ENCODE results near the gene FILIP1L.
"Not testable (repeated sequence)": the region's sequence is repeated elsewhere in the genome, so short reads cannot be mapped to it uniquely, and the experiment has no call there.

FILIP1L gene

DNA sequence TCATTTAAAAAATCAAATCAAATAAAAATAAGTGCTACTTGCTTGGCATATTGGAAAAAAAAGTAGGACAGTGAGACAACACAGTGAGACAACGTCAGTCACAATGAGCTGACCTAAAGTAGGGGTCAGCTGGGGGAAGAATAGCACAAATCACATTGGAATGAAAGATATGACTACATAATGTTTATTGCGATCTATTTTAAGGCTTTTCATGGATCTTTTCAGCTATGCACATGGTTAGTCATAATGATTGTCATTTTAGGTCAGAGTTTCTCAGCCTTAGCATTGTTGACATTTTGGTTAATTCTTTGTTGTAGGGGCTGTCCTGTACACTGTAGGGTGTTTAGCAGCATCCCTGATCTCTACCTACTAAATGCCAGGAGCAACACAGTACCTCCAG, 252.1 kb downstream of the FILIP1L start:
- DNase-seq = no peak

- no peak for DNase-seq
These were observed 253.1 kb downstream of the FILIP1L start for GRCh38 chr3:99861216-99861615.

DNA sequence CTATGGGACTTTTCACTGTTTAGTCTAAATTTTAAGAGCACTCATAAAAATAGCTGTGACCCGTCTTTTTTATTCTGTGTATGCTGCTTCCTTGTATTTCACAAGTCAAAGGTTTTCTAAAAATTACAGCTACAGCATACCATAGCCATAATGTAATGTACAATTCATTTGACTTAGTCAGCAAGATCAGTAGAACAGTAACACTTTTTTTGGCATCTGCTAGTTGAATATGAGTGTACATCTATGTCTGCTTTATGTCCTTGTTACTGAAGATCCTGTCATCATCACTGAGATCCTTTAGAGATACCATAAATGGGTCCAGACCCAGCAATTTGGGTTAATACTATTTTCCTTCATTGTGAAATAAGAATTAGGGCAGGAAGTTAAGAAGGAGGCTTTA, 254.5 kb downstream of the FILIP1L start:
- no peak for DNase-seq

GRCh38 chr3:99858469-99858868, 255.8 kb downstream of the FILIP1L start:
- no peak for DNase-seq

DNA sequence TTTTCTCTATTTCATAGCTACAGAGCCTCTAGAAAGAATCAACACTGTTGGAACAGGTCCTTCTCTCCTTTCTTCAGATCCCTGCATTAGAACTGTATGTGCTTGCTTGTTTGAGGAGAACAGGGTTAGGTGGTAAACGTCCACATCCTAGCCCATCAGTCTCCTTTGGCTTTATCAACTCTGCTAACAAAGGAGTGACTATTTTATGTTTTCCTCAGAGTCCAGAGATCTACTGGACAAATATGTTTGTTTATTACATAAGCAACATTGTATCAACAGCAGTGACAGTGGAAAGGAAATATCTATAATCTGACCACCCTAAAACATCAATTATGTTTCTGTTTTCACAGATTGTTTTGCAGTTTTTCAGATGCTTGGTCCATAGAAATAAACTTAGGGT, 257.0 kb downstream of the FILIP1L start:
- DNase-seq = no peak

- no peak for DNase-seq
These were observed 257.7 kb downstream of the FILIP1L start for GRCh38 chr3:99856437-99857220.

DNA sequence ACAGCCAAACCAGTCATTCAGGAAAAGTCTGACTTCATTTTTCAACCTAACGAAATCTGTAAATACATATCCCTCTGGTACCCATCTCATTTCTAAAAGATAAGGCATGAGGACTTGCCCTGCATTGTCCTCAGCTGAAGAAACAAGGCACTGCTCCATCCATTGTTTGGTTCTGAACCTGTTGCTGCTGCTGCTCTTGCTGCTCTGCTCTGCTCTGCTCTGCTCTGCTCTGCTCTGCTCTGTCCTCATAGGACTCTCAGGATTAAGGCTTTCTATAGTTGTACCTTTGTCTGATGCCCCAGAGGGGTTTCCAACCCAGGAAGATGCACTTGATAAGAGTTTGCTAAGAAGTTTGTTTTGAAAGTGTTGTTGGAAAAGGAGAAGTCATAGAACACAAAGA, 258.4 kb downstream of the FILIP1L start:
- DNase-seq = no peak

GRCh38 chr3:99854756-99855298, 259.5 kb downstream of the FILIP1L start:
- no peak for DNase-seq

DNA sequence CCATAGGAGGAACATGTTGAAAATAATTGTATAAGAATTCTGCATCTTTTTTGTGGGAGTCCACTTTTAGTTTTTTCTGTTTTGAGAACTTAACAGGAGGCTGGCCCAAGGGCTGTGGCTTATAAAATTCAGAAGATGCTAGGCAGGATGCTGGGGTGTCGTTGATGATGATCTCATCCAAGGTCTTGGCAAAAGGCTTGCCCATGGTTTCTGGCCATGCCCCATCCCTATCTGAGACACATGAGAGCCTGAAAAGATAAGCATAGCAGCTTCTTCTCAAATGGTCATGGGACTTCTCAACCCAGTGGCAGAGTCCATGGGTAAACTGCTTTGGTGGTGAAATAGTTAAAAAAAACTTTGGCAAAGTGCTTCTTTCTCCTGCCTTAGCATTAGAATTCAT, 261.4 kb downstream of the FILIP1L start:
- DNase-seq = no peak

DNA sequence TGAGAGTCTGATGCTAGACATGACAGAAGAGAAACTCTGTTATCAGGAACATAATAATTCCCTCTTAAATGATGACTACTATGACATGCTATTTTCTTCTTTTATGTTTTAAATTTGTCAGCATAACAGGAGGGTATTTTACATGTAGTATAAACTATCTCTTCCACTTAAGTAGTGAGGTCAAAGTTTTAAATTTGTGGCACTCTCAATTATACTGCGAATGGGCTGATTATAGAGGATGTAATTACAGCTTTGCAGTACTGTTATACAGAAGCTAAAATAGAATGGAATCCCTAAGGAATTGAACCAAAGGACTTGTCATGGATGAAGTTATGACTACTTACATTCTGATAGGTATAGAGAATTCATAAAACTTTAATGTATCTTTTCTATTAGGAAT, 262.3 kb downstream of the FILIP1L start:
- DNase-seq = no peak

DNA sequence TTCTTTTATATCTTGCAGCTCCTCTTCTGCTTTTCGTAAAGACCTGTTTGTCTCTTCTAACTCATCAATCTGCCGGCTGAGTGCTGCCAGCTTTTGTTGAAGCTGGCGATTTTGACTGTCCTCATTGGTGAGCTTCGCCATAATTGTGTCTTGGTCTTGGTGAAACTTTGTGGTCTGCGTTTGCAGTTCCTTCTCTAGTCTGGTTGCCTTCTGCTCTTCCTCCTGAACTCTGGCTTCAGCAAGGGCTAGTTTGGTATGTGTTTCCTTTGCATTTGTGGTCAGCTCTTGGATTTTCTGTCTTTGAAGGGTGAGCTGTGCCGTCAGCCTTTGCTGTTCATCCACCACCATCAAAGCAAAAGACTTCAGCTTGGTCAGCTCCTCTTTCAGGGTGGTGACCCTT, 263.7 kb downstream of the FILIP1L start:
- peak in 1 of 2 donors; percentile 6 for DNase-seq

GRCh38 chr3:99848433-99848832, 265.9 kb downstream of the FILIP1L start:
- DNase-seq = no peak

GRCh38 chr3:99846477-99847160, 267.7 kb downstream of the FILIP1L start:
- peak; percentile 67 to 76 for DNase-seq

- no peak for DNase-seq
These were observed 268.3 kb downstream of the FILIP1L start for GRCh38 chr3:99845999-99846398.

GRCh38 chr3:99845331-99845730, 269.0 kb downstream of the FILIP1L start:
- DNase-seq = peak; percentile 56 to 62

GRCh38 chr3:99843590-99844258, 270.6 kb downstream of the FILIP1L start:
- DNase-seq = no peak

- peak; percentile 14 to 48 for DNase-seq
These were observed 271.3 kb downstream of the FILIP1L start for GRCh38 chr3:99842826-99843589.

DNA sequence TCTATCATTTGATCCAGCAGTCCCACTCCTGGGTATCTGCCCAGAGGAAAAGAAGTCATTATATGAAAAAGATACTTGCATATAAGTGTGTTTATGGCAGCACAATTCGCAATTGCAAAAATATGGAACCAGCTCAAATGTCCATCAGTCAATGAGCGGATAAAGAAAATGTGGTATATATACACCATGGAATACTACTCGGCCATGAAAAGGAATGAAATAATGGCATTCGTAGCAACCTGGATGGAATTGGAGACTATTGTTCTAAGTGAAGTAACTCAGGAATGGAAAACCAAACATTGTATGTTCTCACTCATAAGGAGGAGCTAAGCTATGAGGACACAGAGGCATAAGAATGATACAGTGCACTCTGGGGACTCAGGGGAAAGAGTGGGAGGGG, 272.4 kb downstream of the FILIP1L start:
- not testable (repeated sequence) for DNase-seq

DNA sequence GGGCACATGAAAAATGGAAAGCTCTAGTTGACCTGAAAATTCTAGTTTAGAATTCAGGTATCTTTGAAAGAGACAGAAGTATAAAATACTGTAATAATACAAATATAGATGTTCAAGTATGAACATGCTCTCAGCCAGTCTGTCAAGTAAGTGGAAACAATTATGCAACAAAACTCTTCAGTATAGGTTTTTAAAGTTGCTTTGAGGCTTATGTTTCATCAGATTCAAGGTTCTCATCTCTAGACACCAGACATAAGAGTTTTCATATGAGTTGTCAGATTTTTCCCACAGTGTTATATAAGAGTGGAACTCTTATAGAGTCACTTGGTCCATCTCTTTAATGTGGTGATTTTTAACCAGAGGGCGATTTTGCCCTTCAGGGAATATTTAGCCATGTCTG, 274.7 kb downstream of the FILIP1L start:
- DNase-seq = no peak

- no peak for DNase-seq
These were observed 275.5 kb downstream of the FILIP1L start for GRCh38 chr3:99838755-99839154.

- DNase-seq = no peak
These were observed 276.6 kb downstream of the FILIP1L start for GRCh38 chr3:99837715-99838114.

GRCh38 chr3:99836681-99837080, 277.6 kb downstream of the FILIP1L start:
- DNase-seq = no peak

Data from inflammatory macrophage (primary cell).